H9 (cell line): Measurements from ENCODE around the gene ATP6V1B1. TPM values are rescaled to one million over a fixed set of nuclear protein-coding genes. Genes with fewer than 3 reads are reported as not detected.
A peak's percentile ranks its signal among the peaks of the same experiment; 100 is the strongest.

ENCODE experiments used
- DNase-seq: peaks from one replicate; pipeline ENCODE4 v3.0.0-alpha.2; 2017
- H2AFZ ChIP-seq: one replicate; pipeline ENCODE4 v1.6.1; 2013; ENCODE audit warnings: mild to moderate bottlenecking, low read length, control low read depth, moderate library complexity
- H2AK5ac ChIP-seq: 2 replicates; pipeline ENCODE4 v1.6.1; 2013; ENCODE audit warnings: low read length, control low read depth, mixed read lengths; ENCODE audit not compliant: insufficient read length
- H2BK120ac ChIP-seq: one replicate; pipeline ENCODE4 v1.6.1; 2013; ENCODE audit warnings: low read depth, mild to moderate bottlenecking, low read length, control low read depth, inconsistent platforms; ENCODE audit not compliant: poor library complexity, severe bottlenecking
- H2BK12ac ChIP-seq: 2 replicates; pipeline ENCODE4 v1.6.1; 2013; ENCODE audit warnings: low read length, control low read depth, mixed read lengths, low read depth; ENCODE audit not compliant: insufficient read length
- H2BK15ac ChIP-seq: 2 replicates; pipeline ENCODE4 v1.6.1; 2013; ENCODE audit warnings: low read depth, low read length, control low read depth
- H2BK20ac ChIP-seq: one replicate; pipeline ENCODE4 v1.6.1; 2013; ENCODE audit warnings: low read depth, mild to moderate bottlenecking, low read length, control low read depth, inconsistent platforms; ENCODE audit not compliant: poor library complexity, severe bottlenecking
- H2BK5ac ChIP-seq: 2 replicates; pipeline ENCODE4 v1.6.1; 2013; ENCODE audit warnings: low read length, control low read depth, mixed read lengths; ENCODE audit not compliant: insufficient read length
- H3K14ac ChIP-seq: 2 replicates; pipeline ENCODE4 v1.6.1; 2013; ENCODE audit warnings: low read length, control low read depth; ENCODE audit not compliant: insufficient read depth
- H3K18ac ChIP-seq: 2 replicates; pipeline ENCODE4 v1.6.1; 2013; ENCODE audit warnings: low read depth, mild to moderate bottlenecking, mixed read lengths, low read length, control low read depth; ENCODE audit not compliant: insufficient read length
- H3K23ac ChIP-seq: 2 replicates; pipeline ENCODE4 v1.6.1; 2013; ENCODE audit warnings: low read length, control low read depth, mixed read lengths, low read depth; ENCODE audit not compliant: insufficient read length
- H3K23me2 ChIP-seq: 2 replicates; pipeline ENCODE4 v1.6.1; 2013; ENCODE audit warnings: low read depth, mild to moderate bottlenecking, mixed read lengths, low read length, control low read depth; ENCODE audit not compliant: insufficient read length, poor library complexity, severe bottlenecking
- H3K27ac ChIP-seq: 2 replicates; pipeline ENCODE4 v1.5.1; 2013; ENCODE audit warnings: low read length, control low read depth, mixed read lengths, low read depth; ENCODE audit not compliant: insufficient read length
- H3K27me3 ChIP-seq: 2 replicates; pipeline ENCODE4 v1.6.1; 2013; ENCODE audit warnings: low read length, control low read depth, inconsistent platforms; ENCODE audit not compliant: insufficient read depth
- H3K4ac ChIP-seq: 2 replicates; pipeline ENCODE4 v1.6.1; 2013; ENCODE audit warnings: low read depth, mild to moderate bottlenecking, control low read depth, inconsistent platforms, low read length, moderate library complexity
- H3K4me1 ChIP-seq: 2 replicates; pipeline ENCODE4 v1.6.1; 2013; ENCODE audit warnings: low read length, control low read depth, inconsistent platforms; ENCODE audit not compliant: insufficient read depth
- H3K4me2 ChIP-seq: 2 replicates; pipeline ENCODE4 v1.6.1; 2013; ENCODE audit warnings: low read length, control low read depth, mixed read lengths; ENCODE audit not compliant: insufficient read length, insufficient read depth
- H3K56ac ChIP-seq: 2 replicates; pipeline ENCODE4 v1.6.1; 2013; ENCODE audit warnings: low read depth, mild to moderate bottlenecking, mixed read lengths, low read length, control low read depth; ENCODE audit not compliant: insufficient read length
- H3K79me1 ChIP-seq: 2 replicates; pipeline ENCODE4 v1.6.1; 2013; ENCODE audit warnings: low read depth, mild to moderate bottlenecking, moderate library complexity, low read length, control low read depth, inconsistent platforms; ENCODE audit not compliant: insufficient read depth, poor library complexity, severe bottlenecking
- H3K79me2 ChIP-seq: 2 replicates; pipeline ENCODE4 v1.6.1; 2013; ENCODE audit warnings: low read length, control low read depth, inconsistent platforms; ENCODE audit not compliant: insufficient read depth
- H3K9ac ChIP-seq: 2 replicates; pipeline ENCODE4 v1.6.1; 2013; ENCODE audit warnings: low read length, control low read depth, mixed read lengths; ENCODE audit not compliant: insufficient read length; ENCODE audit errors: extremely low read depth
- H3K9me3 ChIP-seq: one replicate; pipeline ENCODE4 v1.6.1; 2013; ENCODE audit warnings: low read depth, low read length, inconsistent platforms; ENCODE audit not compliant: control insufficient read depth
- H3T11ph ChIP-seq: one replicate; pipeline ENCODE4 v1.6.1; 2013; ENCODE audit warnings: mild to moderate bottlenecking, low read length, control low read depth, inconsistent platforms
- H4K20me1 ChIP-seq: one replicate; pipeline ENCODE4 v1.6.1; 2013; ENCODE audit not compliant: control insufficient read depth, insufficient read length, insufficient read depth
- H4K5ac ChIP-seq: 2 replicates; pipeline ENCODE4 v1.6.1; 2013; ENCODE audit warnings: low read depth, mild to moderate bottlenecking, mixed read lengths, low read length, control low read depth; ENCODE audit not compliant: insufficient read length
- H4K8ac ChIP-seq: replicated peaks from 2 replicates; pipeline ENCODE4 v1.6.1; 2013; ENCODE audit warnings: low read length, control low read depth, mixed read lengths, low read depth; ENCODE audit not compliant: insufficient read length
- H4K91ac ChIP-seq: 2 replicates; pipeline ENCODE4 v1.6.1; 2013; ENCODE audit warnings: low read depth, mild to moderate bottlenecking, moderate library complexity, mixed read lengths, low read length, control low read depth; ENCODE audit not compliant: insufficient read length
- H3K27ac Mint-ChIP-seq, 3 experiments: 2 replicates in 2 of 3; 3 replicates in 1 of 3; pipeline ENCODE4 v1.8.0; 2020 to 2021; ENCODE audit warnings: mixed read lengths in 3 of 3, mild to moderate bottlenecking in 1 of 3, moderate library complexity in 1 of 3
- H3K27me3 Mint-ChIP-seq: 2 replicates; pipeline ENCODE4 v1.8.0; 2021; ENCODE audit warnings: low read depth, mild to moderate bottlenecking, moderate library complexity, mixed read lengths
- H3K36me3 Mint-ChIP-seq, 3 experiments: 2 replicates in 2 of 3; 3 replicates in 1 of 3; pipeline ENCODE4 v1.8.0; 2020 to 2021; ENCODE audit warnings: low read depth in 3 of 3, mixed read lengths in 3 of 3; ENCODE audit not compliant: insufficient read depth in 1 of 3
- H3K4me1 Mint-ChIP-seq, 2 experiments: 2 replicates each; pipeline ENCODE4 v1.8.0; 2020; ENCODE audit warnings: mixed read lengths in 2 of 2
- H3K4me3 Mint-ChIP-seq, 2 experiments: 2 replicates in 1 of 2; 3 replicates in 1 of 2; pipeline ENCODE4 v1.8.0; 2020 to 2021; ENCODE audit warnings: mild to moderate bottlenecking in 2 of 2, mixed read lengths in 2 of 2, moderate library complexity in 1 of 2
- H3K9me3 Mint-ChIP-seq, 2 experiments: 2 replicates in 1 of 2; 3 replicates in 1 of 2; pipeline ENCODE4 v1.8.0; 2020; ENCODE audit warnings: mild to moderate bottlenecking in 2 of 2, mixed read lengths in 2 of 2, moderate library complexity in 1 of 2
- CTCF ChIP-seq: fragments of 200-600 bp; sonication (generic); conservative IDR thresholded peaks from 3 replicates; pipeline ENCODE4 v1.8.0; 2021; ENCODE audit warnings: antibody characterized with exemption, mild to moderate bottlenecking
- WGBS: extraction: QIAGEN DNeasy Blood & Tissue Kit; methylation state at CpG from one replicate; pipeline ENCODE4 v1.1.7; 2013; ENCODE audit warnings: missing lambda C conversion rate, low lambda C conversion rate, mixed read lengths; ENCODE audit not compliant: insufficient read length; ENCODE audit errors: extremely low coverage; 5-methylcytosine and 5-hydroxymethylcytosine counted together
- total RNA-seq: library from RNA; stranded (reverse); gene quantifications from 2 replicates; pipeline ENCODE4 v1.2.1, GENCODE V29; 2021

Gene ATP6V1B1
- total RNA-seq, 1 experiment from 2014 or later: not detected

- Histone ChIP-seq H3K23ac (no peak overlapping the region), H3T11ph (no peak overlapping the region), H2BK20ac (no peak overlapping the region), H2AFZ (no peak overlapping the region), H3K4me1 (peaks cover 3% of the 10 kb centered on the region; the same call in 1 of the 2 replicates), H2AK5ac (no peak overlapping the region), H2BK120ac (no peak overlapping the region), H2BK15ac (no peak overlapping the region), H3K56ac (no peak overlapping the region), H3K79me2 (no peaks in the 10 kb centered on the region), H4K91ac (no peak overlapping the region), H3K79me1 (no peaks in the 10 kb centered on the region), H3K27me3 (peaks cover 92% of the 10 kb centered on the region), H4K8ac (no peak overlapping the region), H2BK12ac (no peak overlapping the region), H3K27ac (no peak overlapping the region), H3K9me3 (no peaks in the 10 kb centered on the region), H2BK5ac (no peak overlapping the region), H3K14ac (no peak overlapping the region), H4K20me1 (peaks cover 2% of the 10 kb centered on the region), H3K18ac (no peak overlapping the region), H3K23me2 (peaks cover 4% of the 10 kb centered on the region), H4K5ac (no peak overlapping the region), H3K9ac (no peak overlapping the region), H3K4ac (no peak overlapping the region), H3K4me2 (peak overlapping the region; percentile 69)
- H3K36me3 Mint-ChIP-seq: no peaks in the 10 kb centered on the region; a peak in 1 of 7 replicates
- no peak overlapping the region; a peak in 1 of 7 replicates for H3K27ac Mint-ChIP-seq
- peak; percentile 75 for DNase-seq
- peaks cover 98% of the 10 kb centered on the region for H3K27me3 Mint-ChIP-seq
- TF ChIP-seq CTCF: peak; percentile 23; the same call in 1 of the 3 replicates
- H3K4me3 Mint-ChIP-seq: peak overlapping the region; percentile 50 to 75
- peaks cover 0 to 19% of the 10 kb centered on the region in 2 experiments; a peak in 2 of 5 replicates for H3K9me3 Mint-ChIP-seq
- WGBS: no CpG with 5 or more reads among the region's 70 CpGs
- H3K4me1 Mint-ChIP-seq: peaks cover 24 to 34% of the 10 kb centered on the region in 2 experiments
Measured at GRCh38 chr2:70888923-70889715, 46.6 kb upstream of the ATP6V1B1 start.
